ENCODE results near the gene CDK8.

- TF ChIP-seq POLR2AphosphoS5 (IDR thresholded peaks at IDR 0.05; ENCODE audit: insufficient read depth in 1 of 2, low read depth in 1 of 2) (no peak), POLR2A (IDR thresholded peaks at IDR 0.05) (no peak)
- TF ChIP-seq, protein P1, sequence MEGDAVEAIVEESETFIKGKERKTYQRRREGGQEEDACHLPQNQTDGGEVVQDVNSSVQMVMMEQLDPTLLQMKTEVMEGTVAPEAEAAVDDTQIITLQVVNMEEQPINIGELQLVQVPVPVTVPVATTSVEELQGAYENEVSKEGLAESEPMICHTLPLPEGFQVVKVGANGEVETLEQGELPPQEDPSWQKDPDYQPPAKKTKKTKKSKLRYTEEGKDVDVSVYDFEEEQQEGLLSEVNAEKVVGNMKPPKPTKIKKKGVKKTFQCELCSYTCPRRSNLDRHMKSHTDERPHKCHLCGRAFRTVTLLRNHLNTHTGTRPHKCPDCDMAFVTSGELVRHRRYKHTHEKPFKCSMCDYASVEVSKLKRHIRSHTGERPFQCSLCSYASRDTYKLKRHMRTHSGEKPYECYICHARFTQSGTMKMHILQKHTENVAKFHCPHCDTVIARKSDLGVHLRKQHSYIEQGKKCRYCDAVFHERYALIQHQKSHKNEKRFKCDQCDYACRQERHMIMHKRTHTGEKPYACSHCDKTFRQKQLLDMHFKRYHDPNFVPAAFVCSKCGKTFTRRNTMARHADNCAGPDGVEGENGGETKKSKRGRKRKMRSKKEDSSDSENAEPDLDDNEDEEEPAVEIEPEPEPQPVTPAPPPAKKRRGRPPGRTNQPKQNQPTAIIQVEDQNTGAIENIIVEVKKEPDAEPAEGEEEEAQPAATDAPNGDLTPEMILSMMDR (IDR thresholded peaks at IDR 0.05): no peak
Observed at GRCh38 chr13:26406791-26407190, 152.9 kb downstream of the CDK8 start.

Measured in vagina (tissue), 2 donors.